Ascending aorta (tissue), 2 donors: ENCODE measurements around the gene NPY5R. TPM values are rescaled to one million over a fixed set of nuclear protein-coding genes. Genes with fewer than 3 reads are reported as not detected.

ENCODE experiments used
- DNase-seq, 2 donors: peaks; one replicate each; pipeline ENCODE4 v3.0.0-alpha.2; 2019; ENCODE audit warnings: low spot score in 2 of 2
- H3K27ac ChIP-seq, 2 donors: fragments of 200-600 bp; sonication (generic); one replicate each; pipeline ENCODE4 v1.5.1; 2016 to 2017; ENCODE audit warnings: mild to moderate bottlenecking in 1 of 2
- H3K27me3 ChIP-seq: fragments of 200-600 bp; sonication (generic); one replicate; pipeline ENCODE4 v1.5.1; 2017
- H3K36me3 ChIP-seq, 2 donors: fragments of 200-600 bp; sonication (generic); one replicate each; pipeline ENCODE4 v1.5.1; 2016
- H3K4me1 ChIP-seq, 2 donors: fragments of 200-600 bp; sonication (generic); one replicate each; pipeline ENCODE4 v1.5.1; 2016 to 2017; ENCODE audit warnings: mild to moderate bottlenecking in 1 of 2
- H3K4me3 ChIP-seq, 2 donors: fragments of 200-600 bp; sonication (generic); one replicate each; pipeline ENCODE4 v1.5.1; 2016 to 2017; ENCODE audit warnings: mild to moderate bottlenecking in 1 of 2
- H3K9me3 ChIP-seq, 2 donors: fragments of 200-600 bp; sonication (generic); one replicate each; pipeline ENCODE4 v1.5.1; 2016
- intact Hi-C: fragments of 100-400 bp; cut with DNase I; formaldehyde crosslinking; loops from one replicate; pipeline ENCODE4 v1.15.1; 2023
- total RNA-seq: library from RNA; depleted of rRNA; stranded (reverse); fragments of >200 nt; gene quantifications from one replicate; pipeline ENCODE4 v1.1.0, GENCODE V29; 2016
- TF ChIP-seq, protein P1 (sequence below), 3 experiments: fragments of 200-600 bp in 2 of 3; fragments of 450-650 bp in 1 of 3; sonication (generic) in 2 of 3; IDR thresholded peaks; one replicate each; pipeline ENCODE4 v1.5.1; 2016 to 2019; ENCODE audit warnings: antibody characterized with exemption in 3 of 3, mild to moderate bottlenecking in 1 of 3, moderate library complexity in 1 of 3

Gene NPY5R
- total RNA-seq, 1 donor from 2014 or later = 6.1 TPM

- Histone ChIP-seq H3K27ac (no peak overlapping the region), H3K4me3 (no peak overlapping the region), H3K4me1 (no peaks in the 10 kb centered on the region), H3K27me3 (no peaks in the 10 kb centered on the region), H3K36me3 (no peaks in the 10 kb centered on the region), H3K9me3 (no peaks in the 10 kb centered on the region)
- TF ChIP-seq, protein P1, sequence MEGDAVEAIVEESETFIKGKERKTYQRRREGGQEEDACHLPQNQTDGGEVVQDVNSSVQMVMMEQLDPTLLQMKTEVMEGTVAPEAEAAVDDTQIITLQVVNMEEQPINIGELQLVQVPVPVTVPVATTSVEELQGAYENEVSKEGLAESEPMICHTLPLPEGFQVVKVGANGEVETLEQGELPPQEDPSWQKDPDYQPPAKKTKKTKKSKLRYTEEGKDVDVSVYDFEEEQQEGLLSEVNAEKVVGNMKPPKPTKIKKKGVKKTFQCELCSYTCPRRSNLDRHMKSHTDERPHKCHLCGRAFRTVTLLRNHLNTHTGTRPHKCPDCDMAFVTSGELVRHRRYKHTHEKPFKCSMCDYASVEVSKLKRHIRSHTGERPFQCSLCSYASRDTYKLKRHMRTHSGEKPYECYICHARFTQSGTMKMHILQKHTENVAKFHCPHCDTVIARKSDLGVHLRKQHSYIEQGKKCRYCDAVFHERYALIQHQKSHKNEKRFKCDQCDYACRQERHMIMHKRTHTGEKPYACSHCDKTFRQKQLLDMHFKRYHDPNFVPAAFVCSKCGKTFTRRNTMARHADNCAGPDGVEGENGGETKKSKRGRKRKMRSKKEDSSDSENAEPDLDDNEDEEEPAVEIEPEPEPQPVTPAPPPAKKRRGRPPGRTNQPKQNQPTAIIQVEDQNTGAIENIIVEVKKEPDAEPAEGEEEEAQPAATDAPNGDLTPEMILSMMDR (IDR thresholded peaks at IDR 0.05) = no peak
- intact Hi-C loops = no loop called here
- no peak for DNase-seq
These were observed 28.3 kb downstream of the NPY5R start for GRCh38 chr4:163372029-163372428.

DNA sequence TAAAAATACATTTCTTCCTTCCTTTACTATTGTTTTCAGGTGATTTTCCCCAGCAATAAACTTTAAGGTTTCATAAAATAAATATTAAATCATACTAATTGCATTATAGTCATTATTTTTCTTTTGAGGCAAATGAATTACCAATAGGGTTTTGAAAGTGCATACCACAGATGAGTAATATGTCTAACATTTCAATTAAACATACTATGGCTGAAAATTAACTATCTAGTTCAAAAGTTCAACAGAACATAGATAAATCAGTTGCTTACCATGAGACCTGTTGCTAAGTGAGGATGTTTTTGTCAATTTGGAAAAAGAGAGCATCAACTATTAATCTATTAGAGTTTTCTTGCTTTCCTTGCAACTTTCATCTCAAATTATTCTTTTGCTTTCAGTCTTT lies 35.0 kb downstream of the NPY5R start:
- no peaks in the 10 kb centered on the region for H3K36me3 ChIP-seq
- H3K9me3 ChIP-seq = no peaks in the 10 kb centered on the region
- H3K4me1 ChIP-seq = no peaks in the 10 kb centered on the region
- H3K27ac ChIP-seq = no peak overlapping the region
- intact Hi-C loops = no loop called here
- DNase-seq = no peak
- no peaks in the 10 kb centered on the region for H3K27me3 ChIP-seq
- TF ChIP-seq, protein P1 (IDR thresholded peaks at IDR 0.05) = no peak
- H3K4me3 ChIP-seq = no peak overlapping the region

DNA sequence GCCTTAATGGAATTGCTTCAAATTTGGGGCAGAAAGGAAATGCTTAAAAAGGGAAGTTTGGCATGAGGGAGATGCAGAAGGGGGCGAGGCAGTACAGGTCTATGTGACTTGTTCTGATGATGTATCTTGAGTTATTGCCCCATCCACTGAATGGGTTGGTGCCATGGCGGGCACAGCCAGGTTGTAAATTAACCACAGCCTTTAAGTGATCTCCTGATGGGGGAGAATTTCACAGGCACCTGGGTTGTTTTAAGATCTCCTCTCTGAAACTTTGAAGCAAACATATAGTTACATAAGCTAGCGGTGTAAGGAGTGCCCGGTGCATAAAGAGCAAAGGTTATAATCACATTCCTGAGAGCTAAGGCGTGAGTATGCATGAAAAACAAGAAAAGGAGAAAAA lies 37.0 kb downstream of the NPY5R start:
- H3K27me3 ChIP-seq = no peaks in the 10 kb centered on the region
- no peaks in the 10 kb centered on the region for H3K9me3 ChIP-seq
- no peak overlapping the region for H3K4me3 ChIP-seq
- intact Hi-C loops = no loop called here
- H3K4me1 ChIP-seq = no peaks in the 10 kb centered on the region
- no peaks in the 10 kb centered on the region for H3K36me3 ChIP-seq
- no peak overlapping the region for H3K27ac ChIP-seq
- TF ChIP-seq, protein P1 (IDR thresholded peaks at IDR 0.05) = no peak
- DNase-seq = no peak

- no peaks in the 10 kb centered on the region for H3K27me3 ChIP-seq
- TF ChIP-seq, protein P1 (IDR thresholded peaks at IDR 0.05) = no peak
- H3K4me1 ChIP-seq = no peaks in the 10 kb centered on the region
- H3K36me3 ChIP-seq = no peaks in the 10 kb centered on the region
- H3K9me3 ChIP-seq = no peaks in the 10 kb centered on the region
- no peak for DNase-seq
- no peak overlapping the region for H3K4me3 ChIP-seq
- intact Hi-C loops = no loop called here
- H3K27ac ChIP-seq = no peak overlapping the region
These were observed 38.6 kb downstream of the NPY5R start for GRCh38 chr4:163382178-163382869.

- Histone ChIP-seq H3K27me3 (no peaks in the 10 kb centered on the region), H3K4me3 (no peak overlapping the region), H3K36me3 (no peaks in the 10 kb centered on the region), H3K4me1 (no peaks in the 10 kb centered on the region), H3K27ac (no peak overlapping the region), H3K9me3 (no peaks in the 10 kb centered on the region)
- intact Hi-C loops = no loop called here
- TF ChIP-seq, protein P1 (IDR thresholded peaks at IDR 0.05) = no peak
- no peak for DNase-seq
These were observed 40.7 kb downstream of the NPY5R start for GRCh38 chr4:163384434-163384833.

DNA sequence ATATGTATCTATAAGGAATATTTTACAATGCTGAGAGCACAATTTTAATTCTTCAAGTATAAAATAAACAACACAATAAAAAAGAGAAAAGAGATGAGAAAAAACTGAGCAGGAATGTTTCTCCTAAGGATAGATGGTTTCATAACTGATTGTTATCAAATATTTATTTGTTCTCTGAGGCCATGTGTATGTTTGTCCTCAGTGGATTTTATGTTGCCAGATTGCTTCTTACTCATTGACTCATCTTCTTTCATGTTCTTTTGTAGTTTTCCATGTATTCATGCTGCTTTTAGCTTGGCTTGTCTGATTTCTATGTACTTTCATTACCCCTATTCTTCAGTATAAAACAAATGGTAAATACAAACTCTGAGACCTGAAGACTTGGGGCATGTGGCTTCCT lies 41.2 kb downstream of the NPY5R start:
- H3K4me1 ChIP-seq = no peaks in the 10 kb centered on the region
- no peaks in the 10 kb centered on the region for H3K27me3 ChIP-seq
- DNase-seq = no peak
- TF ChIP-seq, protein P1 (IDR thresholded peaks at IDR 0.05) = no peak
- no peak overlapping the region for H3K4me3 ChIP-seq
- H3K27ac ChIP-seq = no peak overlapping the region
- no peaks in the 10 kb centered on the region for H3K9me3 ChIP-seq
- no peaks in the 10 kb centered on the region for H3K36me3 ChIP-seq
- intact Hi-C loops = no loop called here
